GM12878 (cell line): ENCODE results near the gene ATP10A. TPM values are rescaled to one million over a fixed set of nuclear protein-coding genes. Genes with fewer than 3 reads are reported as not detected.

ENCODE experiments used
- ATAC-seq: fragments of 200-7000 bp; cut with Tn5 transposase; 3 replicates; pipeline ENCODE4 v1.9.1; 2020; ENCODE audit warnings: mild to moderate bottlenecking, moderate library complexity
- BruUV-seq: library from RNA; stranded (reverse); fragments of 400-500 nt; replicated peaks from 2 replicates; lab custom pipeline; 2021; lab: Mats Ljungman, UMichigan
- CTCF ChIA-PET: fragments of 300-600 bp; sonication (Branson Sonifier 250); formaldehyde crosslinking; extraction: SDS; loops from one replicate; lab custom pipeline; 2021; ENCODE audit warnings: inconsistent platforms; lab: Yijun Ruan, JAX
- POLR2A ChIA-PET: fragments of 350-600 bp; formaldehyde crosslinking; extraction: SDS; loops from one replicate; lab custom pipeline; 2021; ENCODE audit warnings: inconsistent platforms; lab: Charles Lee
- RAD21 ChIA-PET: fragments of 300-600 bp; sonication (Branson Sonifier 250); formaldehyde crosslinking; loops from one replicate; lab custom pipeline; 2023; ENCODE audit warnings: antibody characterized with exemption; ENCODE audit not compliant: unreplicated experiment; lab: Charles Lee
- SMC1A ChIA-PET: fragments of 300-600 bp; sonication (Branson Sonifier 250); formaldehyde crosslinking; loops from one replicate; lab custom pipeline; 2023; ENCODE audit not compliant: unreplicated experiment, uncharacterized antibody; lab: Charles Lee
- DNase-seq: peaks from one replicate; pipeline ENCODE4 v3.0.0-alpha.2; 2011; ENCODE audit warnings: low read depth, low spot score
- FAIRE-seq: peaks from 3 replicates; lab custom pipeline; 2011; peaks lifted over from hg19 to GRCh38; lab: Jason Lieb, UNC
- H2AFZ ChIP-seq: 2 replicates; pipeline ENCODE4 v1.6.0; 2011; ENCODE audit warnings: low read depth, low read length, control low read depth; ENCODE audit not compliant: control insufficient read depth
- H3K27ac ChIP-seq: 2 replicates; pipeline ENCODE4 v1.5.1; 2011; ENCODE audit warnings: control low read depth; ENCODE audit not compliant: control insufficient read depth, insufficient read depth
- H3K27me3 ChIP-seq, 2 experiments: replicated peaks in 1 of 2; 2 replicates each; pipeline versions ENCODE4 v1.6.0 to v1.6.1; 2011; ENCODE audit warnings: low read length in 1 of 2; ENCODE audit not compliant: control insufficient read depth in 2 of 2, insufficient read depth in 2 of 2
- H3K36me3 ChIP-seq, 2 experiments: 2 replicates each; pipeline ENCODE4 v1.5.1; 2011; ENCODE audit warnings: low read length in 1 of 2; ENCODE audit not compliant: control insufficient read depth in 2 of 2, insufficient read depth in 2 of 2
- H3K4me1 ChIP-seq: 2 replicates; pipeline ENCODE4 v1.6.1; 2011; ENCODE audit warnings: mild to moderate bottlenecking, low read length, moderate library complexity, mixed read lengths; ENCODE audit not compliant: control insufficient read depth, insufficient read depth
- H3K4me2 ChIP-seq: 2 replicates; pipeline ENCODE4 v1.6.0; 2011; ENCODE audit warnings: control low read depth; ENCODE audit not compliant: control insufficient read depth, insufficient read depth
- H3K4me3 ChIP-seq: fragments of 200-600 bp; sonication (generic); 2 replicates; pipeline ENCODE4 v1.5.1; 2016
- H3K79me2 ChIP-seq: 2 replicates; pipeline ENCODE4 v1.6.0; 2011; ENCODE audit warnings: low read length; ENCODE audit not compliant: control insufficient read depth, insufficient read depth
- H3K9ac ChIP-seq: 2 replicates; pipeline ENCODE4 v1.8.0; 2011; ENCODE audit warnings: low read length, control low read depth, mixed read lengths; ENCODE audit not compliant: control insufficient read depth, insufficient read depth
- H3K9me3 ChIP-seq: replicated peaks from 3 replicates; pipeline ENCODE4 v1.5.1; 2011; ENCODE audit warnings: mild to moderate bottlenecking, low read length; ENCODE audit not compliant: control insufficient read depth, insufficient read depth
- H4K20me1 ChIP-seq: 2 replicates; pipeline ENCODE4 v1.6.0; 2011; ENCODE audit not compliant: control insufficient read depth, insufficient read depth
- CTCF ChIP-seq, 3 experiments: IDR thresholded peaks in 2 of 3; conservative IDR thresholded peaks in 1 of 3; 2 replicates each; pipeline ENCODE4 v1.5.1; 2011; ENCODE audit warnings: low read depth in 3 of 3, low read length in 3 of 3, mild to moderate bottlenecking in 3 of 3, control low read depth in 2 of 3, moderate library complexity in 2 of 3, inconsistent platforms in 1 of 3, mixed read lengths in 1 of 3; ENCODE audit not compliant: control insufficient read depth in 2 of 3, insufficient read depth in 1 of 3; ENCODE audit errors: extremely low read depth in 1 of 3
- FOS ChIP-seq: IDR thresholded peaks from 3 replicates; pipeline ENCODE4 v1.6.1; 2011; ENCODE audit warnings: borderline replicate concordance; ENCODE audit not compliant: insufficient read length; ENCODE audit errors: extremely low read depth
- FOXM1 ChIP-seq: IDR thresholded peaks from 2 replicates; pipeline ENCODE4 v1.6.1; 2012; ENCODE audit warnings: low read depth, mild to moderate bottlenecking, inconsistent platforms, low read length, moderate library complexity
- HSF1 ChIP-seq: fragments of 150-350 bp; IDR thresholded peaks from 2 replicates; pipeline ENCODE4 v1.6.1; 2014; ENCODE audit warnings: mild to moderate bottlenecking, low read depth, low read length
- KDM1A ChIP-seq: fragments of 200-600 bp; sonication (generic); IDR thresholded peaks from 2 replicates; pipeline ENCODE4 v1.6.1; 2016; ENCODE audit warnings: borderline replicate concordance
- NR2C2 ChIP-seq: IDR thresholded peaks from 2 replicates; pipeline ENCODE4 v1.6.1; 2011; ENCODE audit warnings: borderline replicate concordance, low read depth; ENCODE audit not compliant: control insufficient read depth, insufficient read length
- PML ChIP-seq: IDR thresholded peaks from 2 replicates; pipeline ENCODE4 v1.6.1; 2012; ENCODE audit warnings: low read length, inconsistent platforms
- SKIL ChIP-seq: fragments of 450-650 bp; IDR thresholded peaks from 2 replicates; pipeline ENCODE4 v1.6.1; 2017; ENCODE audit warnings: mild to moderate bottlenecking, low read depth, inconsistent platforms; ENCODE audit not compliant: poor library complexity, severe bottlenecking
- SMAD1 ChIP-seq: fragments of 450-650 bp; IDR thresholded peaks from 2 replicates; pipeline ENCODE4 v1.6.1; 2018; ENCODE audit warnings: mild to moderate bottlenecking, low read depth; ENCODE audit not compliant: partially characterized antibody
- TCF7 ChIP-seq: IDR thresholded peaks from 2 replicates; pipeline ENCODE4 v1.6.1; 2014; ENCODE audit warnings: antibody characterized with exemption, borderline replicate concordance
- ZBTB4 ChIP-seq: fragments of 450-650 bp; formaldehyde crosslinking; IDR thresholded peaks from 2 replicates; pipeline ENCODE4 v1.4.0; 2022; ENCODE audit warnings: mild to moderate bottlenecking, moderate library complexity
- ZNF622 ChIP-seq: fragments of 450-650 bp; IDR thresholded peaks from 2 replicates; pipeline ENCODE4 v1.6.1; 2017; ENCODE audit warnings: mild to moderate bottlenecking, inconsistent platforms
- WGBS: methylation state at CpG from one replicate; pipeline ENCODE4 v1.1.6; 2016; ENCODE audit warnings: low lambda C conversion rate; ENCODE audit not compliant: insufficient replicate concordance, insufficient coverage; ENCODE audit errors: missing lambda C conversion rate; 5-methylcytosine and 5-hydroxymethylcytosine counted together
- in situ Hi-C: fragments of 300-500 bp; cut with MboI; formaldehyde crosslinking; loops from 9 replicates; pipeline ENCODE4 v1.14.3; 2018; ENCODE audit warnings: mixed read lengths
- intact Hi-C: fragments of 100-400 bp; cut with micrococcal nuclease; formaldehyde crosslinking; loops from one replicate; pipeline ENCODE4 v1.14.2; 2022; ENCODE audit not compliant: unreplicated experiment
- polyA plus RNA-seq, 11 experiments: library from polyadenylated mRNA; depleted of rRNA in 4 of 11; unstranded in 6 of 11; stranded (reverse) in 5 of 11; fragments of >200 nt; fragmentation: Nextera tagmentation in 4 of 11; fragmentation: Illumina TruSeq in 1 of 11; extraction: Ambion mirVana in 4 of 11; extraction: Trizol in 1 of 11; gene quantifications; 1 replicate in 1 of 11; 2 replicates in 10 of 11; pipeline versions ENCODE4 v1.2.1 to v1.2.3, GENCODE V29; 2011 to 2016; ENCODE audit warnings: inconsistent platforms in 2 of 11, missing spikeins in 2 of 11, low read depth in 1 of 11
- total RNA-seq, 4 experiments: library from RNA; depleted of rRNA in 3 of 4; stranded (reverse); fragments of >200 nt in 3 of 4; fragmentation: Illumina TruSeq in 1 of 4; extraction: Trizol in 1 of 4; gene quantifications; 2 replicates each; pipeline versions ENCODE4 v1.2.1 to v1.2.3, GENCODE V29; 2013 to 2021

Gene ATP10A
- total and polyA plus RNA-seq, 10 of the 15 experiments (the other 5 are each of a cell fraction or from before 2014, with no cell fraction given), result 0.04 to 1.5 (median 0.31) TPM; not detected in 2

DNA sequence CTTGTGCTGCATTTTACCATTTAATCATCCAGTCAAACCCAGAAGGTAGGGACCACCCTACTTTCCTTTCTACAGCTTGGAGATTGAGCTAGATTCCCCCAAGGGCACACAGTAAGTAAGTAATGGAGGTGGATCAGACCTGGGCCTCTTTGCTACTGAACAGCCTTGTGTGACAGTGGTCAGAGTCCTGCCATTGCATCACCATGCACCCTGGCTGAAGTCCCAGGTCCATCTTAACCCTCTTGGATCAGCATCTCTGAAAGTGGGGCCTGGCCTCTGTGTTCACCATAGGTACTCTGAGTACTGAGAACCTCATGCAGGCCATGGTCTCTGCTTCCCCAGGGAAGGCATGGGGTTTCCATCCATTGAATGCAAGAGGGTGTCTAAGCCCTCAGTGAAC is 34.5 kb upstream of the ATP10A start (continued):
- no peak for TF ChIP-seq FOXM1
- no peak for TF ChIP-seq FOS
- TF ChIP-seq CTCF (IDR thresholded peaks at IDR 0.05 in 2 of 3, conservative IDR thresholded peaks at IDR 0.05 in 1 of 3; ENCODE audit: control insufficient read depth in 2 of 3, extremely low read depth in 1 of 3, insufficient read depth in 1 of 3, low read depth in 3 of 3, low read length in 3 of 3), result no peak
- no peak for TF ChIP-seq HSF1

GRCh38 chr15:25894371-25894902 is 31.3 kb upstream of the ATP10A start:
- Histone ChIP-seq H4K20me1 (no peaks in the 10 kb centered on the region), H3K27me3 (no peaks in the 10 kb centered on the region), H2AFZ (no peak overlapping the region), H3K27ac (no peak overlapping the region), H3K4me3 (no peak overlapping the region), H3K36me3 (no peaks in the 10 kb centered on the region), H3K79me2 (no peaks in the 10 kb centered on the region), H3K4me2 (no peak overlapping the region), H3K9ac (no peak overlapping the region), H3K9me3 (no peaks in the 10 kb centered on the region; the same call in 2 of the 3 replicates), H3K4me1 (no peaks in the 10 kb centered on the region)
- CTCF ChIA-PET, result no interaction called here
- no peak for FAIRE-seq
- TF ChIP-seq KDM1A (no peak), TCF7 (no peak), ZBTB4 (no peak), SMAD1 (no peak), NR2C2 (no peak), PML (no peak), SKIL (no peak), ZNF622 (no peak)
- POLR2A ChIA-PET, result no interaction called here
- in situ Hi-C loops, result no loop called here
- WGBS, result 9% methylated on average over 3 of the region's 3 CpGs
- SMC1A ChIA-PET, result no interaction called here
- BruUV-seq, result no TSS peak
- no peak for ATAC-seq
- RAD21 ChIA-PET, result no interaction called here
- intact Hi-C loops, result no loop called here
- no peak for DNase-seq
